HK-2 (cell line): Measurements from ENCODE around the gene SIPA1.
"Not testable (repeated sequence)": the region's sequence is repeated elsewhere in the genome, so short reads cannot be mapped to it uniquely, and the experiment has no call there.

Source experiments
- DNase-seq: peaks from one replicate; pipeline ENCODE4 v3.0.0-alpha.2; 2018; ENCODE audit not compliant: unreplicated experiment

The SIPA1 gene

GRCh38 chr11:65661599-65662246 lies 23.8 kb downstream of the SIPA1 start:
- DNase-seq, result no peak

GRCh38 chr11:65662247-65662798 lies 24.4 kb downstream of the SIPA1 start:
- no peak for DNase-seq

GRCh38 chr11:65662799-65663638 lies 25.1 kb downstream of the SIPA1 start, which contains the start of gene RELA:
RELA (minus strand) TSS chr11:65662916; CDS start chr11:65662832, 84 bp downstream.
- peak; percentile 89 for DNase-seq

GRCh38 chr11:65663639-65664200 lies 25.8 kb downstream of the SIPA1 start:
- no peak for DNase-seq

- DNase-seq, result no peak
Measured at GRCh38 chr11:65672180-65672860, 34.4 kb downstream of the SIPA1 start.

- DNase-seq, result no peak
Measured at GRCh38 chr11:65672982-65673381, 35.1 kb downstream of the SIPA1 start.

GRCh38 chr11:65680192-65680743 lies 42.4 kb downstream of the SIPA1 start:
- DNase-seq, result no peak

GRCh38 chr11:65683480-65683879 lies 45.6 kb downstream of the SIPA1 start:
- not testable (repeated sequence) for DNase-seq

- no peak for DNase-seq
Measured at GRCh38 chr11:65685981-65686380, 48.1 kb downstream of the SIPA1 start.

GRCh38 chr11:65691847-65692246 lies 53.9 kb downstream of the SIPA1 start:
- DNase-seq, result not testable (repeated sequence)

GRCh38 chr11:65692367-65692766 lies 54.5 kb downstream of the SIPA1 start:
- DNase-seq, result no peak

GRCh38 chr11:65695459-65696241 lies 57.7 kb downstream of the SIPA1 start:
- no peak for DNase-seq

GRCh38 chr11:65696802-65697552 lies 59.1 kb downstream of the SIPA1 start:
- no peak for DNase-seq

GRCh38 chr11:65698205-65698604 lies 60.3 kb downstream of the SIPA1 start:
- no peak for DNase-seq

GRCh38 chr11:65699306-65699705 lies 61.4 kb downstream of the SIPA1 start:
- DNase-seq, result no peak

GRCh38 chr11:65700399-65700798 lies 62.5 kb downstream of the SIPA1 start:
- DNase-seq, result no peak
